IMR-90 (cell line): ENCODE measurements around the gene VDR. TPM values are rescaled to one million over a fixed set of nuclear protein-coding genes. Genes with fewer than 3 reads are reported as not detected.

Source experiments
- ATAC-seq: fragments of 200-7000 bp; cut with Tn5 transposase; 2 replicates; pipeline ENCODE4 v1.9.1; 2020; ENCODE audit warnings: low read depth, mild to moderate bottlenecking, moderate library complexity
- BruUV-seq: library from RNA; stranded (reverse); fragments of 400-500 nt; replicated peaks from 2 replicates; lab custom pipeline; 2021; lab: Mats Ljungman, UMichigan
- CTCF ChIA-PET: fragments of 300-600 bp; formaldehyde crosslinking; extraction: SDS; loops from one replicate; lab custom pipeline; 2021; ENCODE audit warnings: antibody characterized with exemption; lab: Yijun Ruan, JAX
- POLR2A ChIA-PET: fragments of 300-600 bp; sonication (Branson Sonifier 250); formaldehyde crosslinking; loops from one replicate; lab custom pipeline; 2022; ENCODE audit warnings: antibody characterized with exemption; ENCODE audit not compliant: unreplicated experiment; lab: Charles Lee
- DNase-seq: peaks from one replicate; pipeline ENCODE4 v3.0.0; 2013
- H2AFZ ChIP-seq: replicated peaks from 2 replicates; pipeline ENCODE3; 2013; ENCODE audit warnings: low read length, mild to moderate bottlenecking; ENCODE audit not compliant: poor library complexity
- H2AK5ac ChIP-seq: 2 replicates; pipeline ENCODE4 v1.6.1; 2013; ENCODE audit warnings: low read depth, low read length, inconsistent platforms
- H2AK9ac ChIP-seq: replicated peaks from 2 replicates; pipeline ENCODE3; 2013; ENCODE audit warnings: mild to moderate bottlenecking, low read depth, low read length, moderate library complexity; ENCODE audit not compliant: poor library complexity
- H2BK120ac ChIP-seq: 2 replicates; pipeline ENCODE4 v1.6.1; 2013; ENCODE audit warnings: low read depth, low read length, inconsistent platforms
- H2BK15ac ChIP-seq: 3 replicates; pipeline ENCODE4 v1.6.1; 2013; ENCODE audit warnings: low read depth, low read length, inconsistent platforms
- H2BK20ac ChIP-seq: 2 replicates; pipeline ENCODE4 v1.6.1; 2013; ENCODE audit warnings: low read depth, mild to moderate bottlenecking, inconsistent platforms, low read length, moderate library complexity
- H2BK5ac ChIP-seq: 2 replicates; pipeline ENCODE4 v1.6.1; 2013; ENCODE audit warnings: mild to moderate bottlenecking, low read depth, low read length, inconsistent platforms; ENCODE audit not compliant: poor library complexity, severe bottlenecking
- H3K14ac ChIP-seq: replicated peaks from 2 replicates; pipeline ENCODE4 v1.6.1; 2013; ENCODE audit warnings: low read depth, low read length, inconsistent platforms
- H3K18ac ChIP-seq: 2 replicates; pipeline ENCODE4 v1.6.1; 2013; ENCODE audit warnings: low read depth, low read length, control low read depth
- H3K23ac ChIP-seq: 2 replicates; pipeline ENCODE4 v1.6.1; 2013; ENCODE audit warnings: low read depth, low read length, inconsistent platforms
- H3K27ac ChIP-seq: 2 replicates; pipeline ENCODE4 v1.5.1; 2013; ENCODE audit warnings: mild to moderate bottlenecking, control low read depth, low read length; ENCODE audit not compliant: insufficient read depth
- H3K27me3 ChIP-seq: 2 replicates; pipeline ENCODE4 v1.6.1; 2013; ENCODE audit warnings: low read length; ENCODE audit not compliant: control insufficient read depth, insufficient read depth
- H3K36me3 ChIP-seq: 2 replicates; pipeline ENCODE4 v1.6.1; 2013; ENCODE audit warnings: low read length, mixed read lengths; ENCODE audit not compliant: control insufficient read depth, insufficient read depth
- H3K4ac ChIP-seq: 2 replicates; pipeline ENCODE4 v1.6.1; 2013; ENCODE audit warnings: low read depth, low read length, inconsistent platforms
- H3K4me1 ChIP-seq: 2 replicates; pipeline ENCODE4 v1.6.1; 2013; ENCODE audit warnings: low read length, mixed read lengths; ENCODE audit not compliant: control insufficient read depth, insufficient read depth
- H3K4me2 ChIP-seq: 2 replicates; pipeline ENCODE4 v1.6.1; 2013; ENCODE audit warnings: low read depth, mild to moderate bottlenecking, control low read depth, low read length, moderate library complexity
- H3K4me3 ChIP-seq: 2 replicates; pipeline ENCODE4 v1.5.1; 2013; ENCODE audit warnings: low read depth, mild to moderate bottlenecking, control low read depth, low read length, moderate library complexity; ENCODE audit not compliant: insufficient read depth
- H3K56ac ChIP-seq: 2 replicates; pipeline ENCODE4 v1.6.1; 2013; ENCODE audit warnings: low read length, inconsistent platforms; ENCODE audit not compliant: insufficient read depth; ENCODE audit errors: extremely low read depth
- H3K79me1 ChIP-seq, 2 experiments: 2 replicates each; pipeline ENCODE4 v1.6.1; 2013; ENCODE audit warnings: low read length in 2 of 2, inconsistent platforms in 1 of 2, low read depth in 1 of 2
- H3K9ac ChIP-seq: 2 replicates; pipeline ENCODE4 v1.6.1; 2013; ENCODE audit warnings: low read depth, low read length, control low read depth
- H3K9me1 ChIP-seq: 2 replicates; pipeline ENCODE4 v1.6.1; 2013; ENCODE audit warnings: low read length, inconsistent platforms; ENCODE audit not compliant: insufficient read depth
- H3K9me3 ChIP-seq: 2 replicates; pipeline ENCODE4 v1.6.1; 2013; ENCODE audit warnings: low read length; ENCODE audit not compliant: control insufficient read depth, insufficient read depth
- H4K20me1 ChIP-seq: 2 replicates; pipeline ENCODE4 v1.6.1; 2013; ENCODE audit warnings: low read length, inconsistent platforms; ENCODE audit not compliant: insufficient read depth
- H4K5ac ChIP-seq: 2 replicates; pipeline ENCODE4 v1.6.1; 2013; ENCODE audit warnings: mild to moderate bottlenecking, low read depth, low read length, control low read depth
- H4K8ac ChIP-seq, 2 experiments: 2 replicates each; pipeline ENCODE4 v1.6.1; 2013; ENCODE audit warnings: low read depth in 2 of 2, low read length in 2 of 2, control low read depth in 1 of 2, inconsistent platforms in 1 of 2
- H4K91ac ChIP-seq: 2 replicates; pipeline ENCODE4 v1.6.1; 2013; ENCODE audit warnings: low read depth, low read length, inconsistent platforms; ENCODE audit not compliant: insufficient read depth
- BHLHE40 ChIP-seq: fragments of 150-350 bp; IDR thresholded peaks from 2 replicates; pipeline ENCODE4 v1.6.1; 2016; ENCODE audit warnings: mild to moderate bottlenecking, low read depth, low read length
- CHD1 ChIP-seq: IDR thresholded peaks from 2 replicates; pipeline ENCODE4 v1.6.1; 2012; ENCODE audit warnings: low read depth, low read length, improper control_type of control experiment
- MAFK ChIP-seq: IDR thresholded peaks from 2 replicates; pipeline ENCODE4 v1.6.1; 2012; ENCODE audit warnings: low read depth, low read length, improper control_type of control experiment
- MAZ ChIP-seq: IDR thresholded peaks from 2 replicates; pipeline ENCODE4 v1.6.1; 2012; ENCODE audit warnings: low read depth, mild to moderate bottlenecking, low read length, improper control_type of control experiment, moderate library complexity, borderline replicate concordance
- MXI1 ChIP-seq: IDR thresholded peaks from 2 replicates; pipeline ENCODE4 v1.6.1; 2012; ENCODE audit warnings: low read depth, mild to moderate bottlenecking, low read length, moderate library complexity, borderline replicate concordance
- POLR2A ChIP-seq: IDR thresholded peaks from 2 replicates; pipeline ENCODE4 v1.6.1; 2012; ENCODE audit warnings: mild to moderate bottlenecking, low read depth, low read length
- RAD21 ChIP-seq: IDR thresholded peaks from 2 replicates; pipeline ENCODE4 v1.6.1; 2012; ENCODE audit warnings: low read length, improper control_type of control experiment
- RCOR1 ChIP-seq: IDR thresholded peaks from 2 replicates; pipeline ENCODE4 v1.6.1; 2012; ENCODE audit warnings: mild to moderate bottlenecking, low read length, improper control_type of control experiment; ENCODE audit not compliant: insufficient replicate concordance
- RFX5 ChIP-seq: IDR thresholded peaks from 2 replicates; pipeline ENCODE4 v1.8.0; 2012; ENCODE audit warnings: low read depth, mild to moderate bottlenecking, low read length, moderate library complexity
- WGBS, 2 experiments: methylation state at CpG; one replicate each; pipeline versions ENCODE4 v1.1.5 to v1.1.7; 2013; ENCODE audit warnings: missing lambda C conversion rate in 2 of 2; ENCODE audit not compliant: insufficient read length in 1 of 2; ENCODE audit errors: extremely low coverage in 2 of 2; 5-methylcytosine and 5-hydroxymethylcytosine counted together
- dilution Hi-C: fragments of 300-500 bp; cut with HindIII; formaldehyde crosslinking; loops from one replicate; pipeline ENCODE4 v1.14.3; 2018; ENCODE audit warnings: low sequenced_read_pairs; ENCODE audit not compliant: unreplicated experiment
- in situ Hi-C: fragments of 300-500 bp; cut with MboI; formaldehyde crosslinking; loops from 3 replicates; pipeline ENCODE4 v1.14.3; 2019; ENCODE audit warnings: low sequenced_read_pairs, inconsistent platforms, mixed read lengths
- intact Hi-C: fragments of 100-400 bp; cut with micrococcal nuclease; formaldehyde crosslinking; loops from 2 replicates; pipeline ENCODE4 v1.10.0; 2022
- polyA plus RNA-seq, 3 experiments: library from polyadenylated mRNA; depleted of rRNA; stranded (reverse); fragments of >200 nt; gene quantifications; 2 replicates each; pipeline ENCODE4 v1.2.3, GENCODE V29; 2012; ENCODE audit warnings: low replicate concordance in 1 of 3
- total RNA-seq: library from RNA; depleted of rRNA; stranded (reverse); fragments of >200 nt; gene quantifications from 2 replicates; pipeline ENCODE4 v1.2.3, GENCODE V29; 2012
- TF ChIP-seq, protein P1 (sequence below): fragments of 150-350 bp; IDR thresholded peaks from 2 replicates; pipeline ENCODE4 v1.6.1; 2017; ENCODE audit warnings: mild to moderate bottlenecking, antibody characterized with exemption, low read length, low read depth
- TF ChIP-seq, protein P2 (sequence below): fragments of 150-350 bp; IDR thresholded peaks from 2 replicates; pipeline ENCODE4 v1.6.1; 2016; ENCODE audit warnings: low read depth, mild to moderate bottlenecking, low read length, moderate library complexity, borderline replicate concordance
- TF ChIP-seq, protein P3 (sequence below): conservative IDR thresholded peaks from 2 replicates; pipeline ENCODE4 v1.5.1; 2012; ENCODE audit warnings: mild to moderate bottlenecking, low read depth, low read length, improper control_type of control experiment

Gene VDR
- total and polyA plus RNA-seq, 2 of the 4 experiments (the other 2 are of a cell fraction) = 5.4 to 8.5 TPM

DNA sequence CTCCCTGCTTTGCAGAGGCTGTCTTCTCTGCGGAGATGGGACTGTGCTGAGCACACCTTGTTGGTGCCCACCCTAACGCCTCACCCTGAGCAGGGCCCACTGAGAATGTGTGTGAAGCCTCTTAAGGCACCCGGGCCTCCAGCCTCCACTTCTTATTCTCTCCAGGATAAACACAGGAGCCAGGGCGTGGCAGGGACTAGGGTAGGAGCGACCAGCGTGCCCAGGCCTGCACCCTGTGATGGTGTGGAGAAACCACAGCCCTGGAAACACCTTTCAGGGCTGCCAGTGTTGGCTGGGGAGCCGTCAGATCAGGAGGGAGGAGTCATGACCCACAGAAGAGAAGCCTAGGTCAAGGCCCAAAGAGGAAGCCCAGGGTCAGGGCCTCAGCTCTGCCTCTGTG, 41.3 kb downstream of the VDR start:
- no peak overlapping the region for H4K91ac ChIP-seq
- WGBS, 2 experiments = no CpG with 5 or more reads among the region's 7 CpGs
- dilution Hi-C loops (no loop called here), in situ Hi-C loops (no loop called here), intact Hi-C loops (no loop called here)
- no peak overlapping the region for H2AFZ ChIP-seq
- TF ChIP-seq POLR2A (no peak), RCOR1 (no peak), MXI1 (no peak), BHLHE40 (no peak), CHD1 (no peak), MAZ (no peak), RFX5 (no peak), RAD21 (no peak), MAFK (no peak)
- TF ChIP-seq, protein P1, sequence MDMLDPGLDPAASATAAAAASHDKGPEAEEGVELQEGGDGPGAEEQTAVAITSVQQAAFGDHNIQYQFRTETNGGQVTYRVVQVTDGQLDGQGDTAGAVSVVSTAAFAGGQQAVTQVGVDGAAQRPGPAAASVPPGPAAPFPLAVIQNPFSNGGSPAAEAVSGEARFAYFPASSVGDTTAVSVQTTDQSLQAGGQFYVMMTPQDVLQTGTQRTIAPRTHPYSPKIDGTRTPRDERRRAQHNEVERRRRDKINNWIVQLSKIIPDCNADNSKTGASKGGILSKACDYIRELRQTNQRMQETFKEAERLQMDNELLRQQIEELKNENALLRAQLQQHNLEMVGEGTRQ = no peak
- TF ChIP-seq, protein P2, sequence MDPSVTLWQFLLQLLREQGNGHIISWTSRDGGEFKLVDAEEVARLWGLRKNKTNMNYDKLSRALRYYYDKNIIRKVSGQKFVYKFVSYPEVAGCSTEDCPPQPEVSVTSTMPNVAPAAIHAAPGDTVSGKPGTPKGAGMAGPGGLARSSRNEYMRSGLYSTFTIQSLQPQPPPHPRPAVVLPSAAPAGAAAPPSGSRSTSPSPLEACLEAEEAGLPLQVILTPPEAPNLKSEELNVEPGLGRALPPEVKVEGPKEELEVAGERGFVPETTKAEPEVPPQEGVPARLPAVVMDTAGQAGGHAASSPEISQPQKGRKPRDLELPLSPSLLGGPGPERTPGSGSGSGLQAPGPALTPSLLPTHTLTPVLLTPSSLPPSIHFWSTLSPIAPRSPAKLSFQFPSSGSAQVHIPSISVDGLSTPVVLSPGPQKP = no peak
- TF ChIP-seq, protein P3, sequence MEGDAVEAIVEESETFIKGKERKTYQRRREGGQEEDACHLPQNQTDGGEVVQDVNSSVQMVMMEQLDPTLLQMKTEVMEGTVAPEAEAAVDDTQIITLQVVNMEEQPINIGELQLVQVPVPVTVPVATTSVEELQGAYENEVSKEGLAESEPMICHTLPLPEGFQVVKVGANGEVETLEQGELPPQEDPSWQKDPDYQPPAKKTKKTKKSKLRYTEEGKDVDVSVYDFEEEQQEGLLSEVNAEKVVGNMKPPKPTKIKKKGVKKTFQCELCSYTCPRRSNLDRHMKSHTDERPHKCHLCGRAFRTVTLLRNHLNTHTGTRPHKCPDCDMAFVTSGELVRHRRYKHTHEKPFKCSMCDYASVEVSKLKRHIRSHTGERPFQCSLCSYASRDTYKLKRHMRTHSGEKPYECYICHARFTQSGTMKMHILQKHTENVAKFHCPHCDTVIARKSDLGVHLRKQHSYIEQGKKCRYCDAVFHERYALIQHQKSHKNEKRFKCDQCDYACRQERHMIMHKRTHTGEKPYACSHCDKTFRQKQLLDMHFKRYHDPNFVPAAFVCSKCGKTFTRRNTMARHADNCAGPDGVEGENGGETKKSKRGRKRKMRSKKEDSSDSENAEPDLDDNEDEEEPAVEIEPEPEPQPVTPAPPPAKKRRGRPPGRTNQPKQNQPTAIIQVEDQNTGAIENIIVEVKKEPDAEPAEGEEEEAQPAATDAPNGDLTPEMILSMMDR = no peak
- ChIA-PET POLR2A (no interaction called here), CTCF (no interaction called here)
- H4K20me1 ChIP-seq = no peaks in the 10 kb centered on the region
- no peak overlapping the region for H3K23ac ChIP-seq
- no peak overlapping the region for H2BK20ac ChIP-seq
- no peak for DNase-seq
- no peak overlapping the region for H2BK120ac ChIP-seq
- H2BK15ac ChIP-seq = no peak overlapping the region
- H3K4me3 ChIP-seq = no peak overlapping the region
- H2AK5ac ChIP-seq = no peak overlapping the region
- H3K18ac ChIP-seq = no peak overlapping the region
- no peak overlapping the region for H2BK5ac ChIP-seq
- H3K27ac ChIP-seq = no peak overlapping the region
- ATAC-seq = no peak
- no peaks in the 10 kb centered on the region for H3K27me3 ChIP-seq
- peaks cover 8% of the 10 kb centered on the region for H3K4me1 ChIP-seq
- H3K79me1 ChIP-seq = peaks cover 0 to 12% of the 10 kb centered on the region in 2 experiments; a peak in 2 of 4 replicates
- H3K9me1 ChIP-seq = peaks cover 10% of the 10 kb centered on the region
- no peak overlapping the region for H3K4me2 ChIP-seq
- H4K8ac ChIP-seq = no peak overlapping the region
- H3K14ac ChIP-seq = no peak overlapping the region
- peak overlapping the region; percentile 37 for H2AK9ac ChIP-seq
- H3K56ac ChIP-seq = no peak overlapping the region
- H3K36me3 ChIP-seq = no peaks in the 10 kb centered on the region
- H4K5ac ChIP-seq = no peak overlapping the region
- H3K9ac ChIP-seq = no peak overlapping the region
- BruUV-seq = no TSS peak
- H3K4ac ChIP-seq = no peak overlapping the region
- no peaks in the 10 kb centered on the region for H3K9me3 ChIP-seq
